ENCODE measurements around the gene FUOM. TPM values are rescaled to one million over a fixed set of nuclear protein-coding genes. Genes with fewer than 3 reads are reported as not detected.
"Not testable (repeated sequence)": the region's sequence is repeated elsewhere in the genome, so short reads cannot be mapped to it uniquely, and the experiment has no call there.

The FUOM gene
- total and polyA plus RNA-seq, 2 donors (not counting 3 experiments of a cell fraction or from before 2014, with no cell fraction given), result 17.4 to 33.9 TPM

DNA sequence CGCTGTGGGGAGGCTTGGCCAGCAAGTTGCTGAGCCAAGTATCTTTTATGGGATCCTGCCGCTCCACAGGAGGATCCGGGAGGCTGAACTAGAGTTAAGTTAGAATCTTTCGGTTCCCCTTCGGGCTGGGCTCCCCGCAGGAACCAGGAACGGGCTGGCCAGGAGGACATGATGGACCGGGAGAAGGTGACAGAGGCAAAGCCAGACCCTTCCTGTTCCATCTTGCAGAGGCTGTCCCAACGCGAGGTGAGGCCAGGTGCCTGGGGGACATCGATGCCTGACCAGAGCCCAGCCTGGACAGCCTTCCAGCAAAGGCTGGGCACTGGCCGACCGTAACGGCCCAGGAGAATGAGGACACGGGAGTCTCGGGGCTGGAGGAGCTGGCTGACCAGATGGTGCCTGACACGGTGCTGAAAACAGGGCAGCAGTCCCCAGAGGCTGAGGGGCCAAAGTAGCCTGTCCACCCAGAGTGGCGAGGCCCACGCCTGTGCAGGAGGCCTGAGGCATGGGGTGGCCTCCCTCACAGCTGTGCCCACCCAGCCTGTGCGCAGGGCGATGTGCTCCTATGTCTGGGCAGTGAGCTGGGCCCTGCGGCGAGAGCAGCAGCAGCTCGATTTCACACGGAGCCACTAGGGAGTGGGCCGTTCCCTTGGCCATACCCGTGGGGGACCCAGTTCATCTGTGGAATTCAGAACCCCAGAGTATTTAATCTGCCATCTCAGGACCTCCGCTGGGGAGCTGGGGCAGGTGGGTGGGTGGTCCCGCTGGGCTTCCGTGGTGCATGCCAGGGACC, 19.4 kb upstream of the FUOM start:
- Histone ChIP-seq H3K4me3 (replicated peaks in 1 of 3; ENCODE audit: insufficient read depth in 1 of 3, low read depth in 1 of 3, low read length in 3 of 3) (no peak overlapping the region), H4K20me1 (replicated peaks; ENCODE audit: control insufficient read depth, extremely low read depth, insufficient read depth, low read length) (no peaks in the 10 kb centered on the region), H3K79me2 (ENCODE audit: control insufficient read depth, insufficient read depth, low read length) (peaks cover 1% of the 10 kb centered on the region), H3K27ac (ENCODE audit: insufficient read depth, low read depth, low read length) (no peak overlapping the region), H3K27me3 (ENCODE audit: control insufficient read depth in 2 of 2, insufficient read depth in 2 of 2, low read length in 2 of 2) (no peaks in the 10 kb centered on the region), H3K9me3 (replicated peaks; ENCODE audit: control insufficient read depth, insufficient read depth, low read length) (no peaks in the 10 kb centered on the region), H3K36me3 (ENCODE audit: control insufficient read depth in 2 of 2, extremely low read depth in 1 of 2, insufficient read depth in 2 of 2, low read length in 2 of 2) (no peaks in the 10 kb centered on the region), H3K9ac (replicated peaks; ENCODE audit: extremely low read depth, insufficient read depth, low read length) (no peak overlapping the region), H3K4me1 (ENCODE audit: control insufficient read depth, extremely low read depth, insufficient read depth, low read length) (peaks cover 14% of the 10 kb centered on the region), H2AFZ (ENCODE audit: low read depth, low read length) (no peak overlapping the region), H3K9me1 (replicated peaks; ENCODE audit: control insufficient read depth, extremely low read depth, insufficient read depth, low read length) (no peaks in the 10 kb centered on the region), H3K4me2 (ENCODE audit: insufficient read depth, low read length) (no peak overlapping the region)
- POLR2A ChIA-PET, result no interaction called here
- dilution Hi-C loops (cut with MboI; ENCODE audit: extremely low pct_ligation_motif_present, low sequenced_read_pairs), result no loop called here
- TF ChIP-seq CTCF (IDR thresholded peaks at IDR 0.05; ENCODE audit: extremely low read depth in 1 of 2, insufficient read depth in 1 of 2, low read depth in 1 of 2, low read length in 2 of 2), result no peak
- BruUV-seq (replicated peaks), result no TSS peak
- intact Hi-C loops (cut with micrococcal nuclease), result no loop called here
- CTCF ChIA-PET, result interaction anchor here (1.2 kb wide), 1 partner anchor 18 kb away, joined by 3 read pairs; no protein-coding TSS in a partner anchor
- FAIRE-seq (no peak), DNase-seq (ENCODE audit: low read depth, low spot score) (no peak)

- H3K9ac ChIP-seq (replicated peaks; ENCODE audit: extremely low read depth, insufficient read depth, low read length); POLR2A ChIA-PET; H3K9me3 ChIP-seq (replicated peaks; ENCODE audit: control insufficient read depth, insufficient read depth, low read length); H3K27ac ChIP-seq (ENCODE audit: insufficient read depth, low read depth, low read length); H3K9me1 ChIP-seq (replicated peaks; ENCODE audit: control insufficient read depth, extremely low read depth, insufficient read depth, low read length); H3K36me3 ChIP-seq (ENCODE audit: control insufficient read depth in 2 of 2, extremely low read depth in 1 of 2, insufficient read depth in 2 of 2, low read length in 2 of 2); BruUV-seq (replicated peaks); intact Hi-C loops (cut with micrococcal nuclease); H3K4me3 ChIP-seq (replicated peaks in 1 of 3; ENCODE audit: insufficient read depth in 1 of 3, low read depth in 1 of 3, low read length in 3 of 3); H4K20me1 ChIP-seq (replicated peaks; ENCODE audit: control insufficient read depth, extremely low read depth, insufficient read depth, low read length); H3K27me3 ChIP-seq (ENCODE audit: control insufficient read depth in 2 of 2, insufficient read depth in 2 of 2, low read length in 2 of 2); H3K79me2 ChIP-seq (ENCODE audit: control insufficient read depth, insufficient read depth, low read length); dilution Hi-C loops (cut with MboI; ENCODE audit: extremely low pct_ligation_motif_present, low sequenced_read_pairs); DNase-seq (ENCODE audit: low read depth, low spot score); CTCF ChIA-PET; H3K4me2 ChIP-seq (ENCODE audit: insufficient read depth, low read length); FAIRE-seq; H2AFZ ChIP-seq (ENCODE audit: low read depth, low read length): not testable (repeated sequence)
- peaks cover 14% of the 10 kb centered on the region for H3K4me1 ChIP-seq (ENCODE audit: control insufficient read depth, extremely low read depth, insufficient read depth, low read length)
These were observed 18.4 kb upstream of the FUOM start for GRCh38 chr10:133376183-133376582.

Measured in endothelial cell of umbilical vein (primary cell).